DND-41 (cell line): ENCODE measurements around the gene CIC.

Experiments
- ATAC-seq: fragments of 200-7000 bp; cut with Tn5 transposase; 3 replicates; pipeline ENCODE4 v1.9.1; 2021; ENCODE audit warnings: low read depth; ENCODE audit not compliant: insufficient read depth
- DNase-seq: peaks from one replicate; pipeline ENCODE4 v3.0.0-alpha.2; 2020
- H2AFZ ChIP-seq: 2 replicates; pipeline ENCODE4 v1.6.0; 2012; ENCODE audit warnings: low read depth, low read length
- H3K27ac ChIP-seq: 2 replicates; pipeline ENCODE4 v1.5.1; 2012; ENCODE audit warnings: low read length, inconsistent platforms
- H3K27me3 ChIP-seq: fragments of 200-600 bp; sonication (generic); 2 replicates; pipeline ENCODE4 v1.6.0; 2012; ENCODE audit warnings: low read length, mild to moderate bottlenecking, inconsistent platforms; ENCODE audit not compliant: insufficient read depth, poor library complexity
- H3K36me3 ChIP-seq: 2 replicates; pipeline ENCODE4 v1.5.1; 2012; ENCODE audit warnings: low read length, inconsistent platforms; ENCODE audit not compliant: insufficient read depth
- H3K4me1 ChIP-seq: 2 replicates; pipeline ENCODE4 v1.5.1; 2012; ENCODE audit warnings: mild to moderate bottlenecking, low read length; ENCODE audit not compliant: insufficient read depth
- H3K4me2 ChIP-seq: 2 replicates; pipeline ENCODE4 v1.6.0; 2012; ENCODE audit warnings: mild to moderate bottlenecking, moderate library complexity, low read length, inconsistent platforms; ENCODE audit not compliant: insufficient read depth
- H3K4me3 ChIP-seq, 2 experiments: fragments of 200-600 bp in 1 of 2; shearing (Covaris generic) in 1 of 2; 2 replicates each; pipeline ENCODE4 v1.5.1; 2012 to 2016; ENCODE audit warnings: inconsistent platforms in 2 of 2, low read length in 2 of 2, mild to moderate bottlenecking in 2 of 2, low read depth in 1 of 2, moderate library complexity in 1 of 2
- H3K79me2 ChIP-seq: 2 replicates; pipeline ENCODE4 v1.6.0; 2012; ENCODE audit warnings: low read length, inconsistent platforms; ENCODE audit not compliant: insufficient read depth
- H3K9ac ChIP-seq: 2 replicates; pipeline ENCODE4 v1.6.0; 2012; ENCODE audit warnings: low read depth, mild to moderate bottlenecking, inconsistent platforms, low read length, moderate library complexity
- H3K9me3 ChIP-seq: 2 replicates; pipeline ENCODE4 v1.5.1; 2012; ENCODE audit warnings: low read length, moderate library complexity, mild to moderate bottlenecking, inconsistent platforms; ENCODE audit not compliant: insufficient read depth, severe bottlenecking
- H4K20me1 ChIP-seq: 2 replicates; pipeline ENCODE4 v1.6.0; 2012; ENCODE audit warnings: low read length; ENCODE audit not compliant: insufficient read depth
- EZH2 ChIP-seq: IDR thresholded peaks from 3 replicates; pipeline ENCODE4 v1.6.1; 2012; ENCODE audit warnings: borderline replicate concordance, low read depth, mild to moderate bottlenecking, moderate library complexity, low read length, inconsistent platforms; ENCODE audit not compliant: severe bottlenecking
- TF ChIP-seq, protein P1 (sequence below): IDR thresholded peaks from 2 replicates; pipeline ENCODE4 v1.5.1; 2012; ENCODE audit warnings: borderline replicate concordance, low read length, moderate library complexity, mild to moderate bottlenecking; ENCODE audit not compliant: poor library complexity, severe bottlenecking; ENCODE audit errors: extremely low read depth

CIC gene

GRCh38 chr19:42313840-42314755, 45.0 kb downstream of the CIC start:
- Histone ChIP-seq H3K4me3 (no peak overlapping the region), H4K20me1 (peaks cover 3% of the 10 kb centered on the region), H3K9ac (no peak overlapping the region), H2AFZ (no peak overlapping the region), H3K27ac (no peak overlapping the region), H3K79me2 (no peaks in the 10 kb centered on the region), H3K4me2 (peak overlapping the region; percentile 57), H3K9me3 (no peaks in the 10 kb centered on the region), H3K4me1 (peaks cover 16% of the 10 kb centered on the region), H3K36me3 (no peaks in the 10 kb centered on the region), H3K27me3 (peaks cover 34% of the 10 kb centered on the region)
- ATAC-seq (no peak), DNase-seq (no peak)
- TF ChIP-seq, protein P1, sequence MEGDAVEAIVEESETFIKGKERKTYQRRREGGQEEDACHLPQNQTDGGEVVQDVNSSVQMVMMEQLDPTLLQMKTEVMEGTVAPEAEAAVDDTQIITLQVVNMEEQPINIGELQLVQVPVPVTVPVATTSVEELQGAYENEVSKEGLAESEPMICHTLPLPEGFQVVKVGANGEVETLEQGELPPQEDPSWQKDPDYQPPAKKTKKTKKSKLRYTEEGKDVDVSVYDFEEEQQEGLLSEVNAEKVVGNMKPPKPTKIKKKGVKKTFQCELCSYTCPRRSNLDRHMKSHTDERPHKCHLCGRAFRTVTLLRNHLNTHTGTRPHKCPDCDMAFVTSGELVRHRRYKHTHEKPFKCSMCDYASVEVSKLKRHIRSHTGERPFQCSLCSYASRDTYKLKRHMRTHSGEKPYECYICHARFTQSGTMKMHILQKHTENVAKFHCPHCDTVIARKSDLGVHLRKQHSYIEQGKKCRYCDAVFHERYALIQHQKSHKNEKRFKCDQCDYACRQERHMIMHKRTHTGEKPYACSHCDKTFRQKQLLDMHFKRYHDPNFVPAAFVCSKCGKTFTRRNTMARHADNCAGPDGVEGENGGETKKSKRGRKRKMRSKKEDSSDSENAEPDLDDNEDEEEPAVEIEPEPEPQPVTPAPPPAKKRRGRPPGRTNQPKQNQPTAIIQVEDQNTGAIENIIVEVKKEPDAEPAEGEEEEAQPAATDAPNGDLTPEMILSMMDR: no peak
- no peak for TF ChIP-seq EZH2

- no peak overlapping the region for H3K4me3 ChIP-seq
- no peak overlapping the region for H3K4me2 ChIP-seq
- DNase-seq (no peak), ATAC-seq (no peak)
- no peaks in the 10 kb centered on the region for H3K79me2 ChIP-seq
- H3K36me3 ChIP-seq: no peaks in the 10 kb centered on the region
- H3K27ac ChIP-seq: no peak overlapping the region
- H3K9ac ChIP-seq: no peak overlapping the region
- no peak overlapping the region for H2AFZ ChIP-seq
- no peaks in the 10 kb centered on the region for H3K9me3 ChIP-seq
- H4K20me1 ChIP-seq: peaks cover 3% of the 10 kb centered on the region
- peaks cover 34% of the 10 kb centered on the region for H3K27me3 ChIP-seq
- H3K4me1 ChIP-seq: peaks cover 16% of the 10 kb centered on the region
- TF ChIP-seq, protein P1: no peak
- no peak for TF ChIP-seq EZH2
Measured at GRCh38 chr19:42315024-42315423, 46.0 kb downstream of the CIC start.

- Histone ChIP-seq H2AFZ (no peak overlapping the region), H3K9me3 (no peaks in the 10 kb centered on the region), H3K27ac (no peak overlapping the region), H3K27me3 (peaks cover 34% of the 10 kb centered on the region), H3K4me1 (peaks cover 16% of the 10 kb centered on the region), H3K4me2 (no peak overlapping the region), H3K9ac (no peak overlapping the region), H3K4me3 (no peak overlapping the region), H4K20me1 (peaks cover 3% of the 10 kb centered on the region), H3K79me2 (no peaks in the 10 kb centered on the region), H3K36me3 (no peaks in the 10 kb centered on the region)
- ATAC-seq: no peak
- no peak for DNase-seq
- TF ChIP-seq, protein P1: no peak
- no peak for TF ChIP-seq EZH2
Measured at GRCh38 chr19:42316223-42317211, 47.5 kb downstream of the CIC start.
